Lower lobe of right lung (tissue), 2 donors: ENCODE results near the gene ECPAS. TPM values are rescaled to one million over a fixed set of nuclear protein-coding genes. Genes with fewer than 3 reads are reported as not detected.

Experiments
- ATAC-seq, 2 donors: fragments of 200-7000 bp; cut with Tn5 transposase; one replicate each; pipeline ENCODE4 v1.9.1; 2020 to 2022; ENCODE audit warnings: mild to moderate bottlenecking in 2 of 2, moderate library complexity in 2 of 2
- DNase-seq: peaks from one replicate; pipeline ENCODE4 v3.0.0-alpha.2; 2020
- H3K27ac ChIP-seq: fragments of 200-600 bp; one replicate; pipeline ENCODE4 v1.8.0; 2022
- H3K27me3 ChIP-seq: fragments of 200-600 bp; one replicate; pipeline ENCODE4 v1.8.0; 2022; ENCODE audit warnings: low read depth
- H3K36me3 ChIP-seq: fragments of 200-600 bp; one replicate; pipeline ENCODE4 v1.8.0; 2022; ENCODE audit warnings: mild to moderate bottlenecking
- H3K4me1 ChIP-seq: fragments of 200-600 bp; one replicate; pipeline ENCODE4 v1.8.0; 2022
- H3K4me3 ChIP-seq: fragments of 200-600 bp; one replicate; pipeline ENCODE4 v1.8.0; 2022; ENCODE audit warnings: mild to moderate bottlenecking
- H3K9me3 ChIP-seq: fragments of 200-600 bp; one replicate; pipeline ENCODE4 v1.8.0; 2022
- CTCF ChIP-seq: fragments of 200-600 bp; IDR thresholded peaks from one replicate; pipeline ENCODE4 v1.8.0; 2022; ENCODE audit warnings: antibody characterized with exemption, mild to moderate bottlenecking
- intact Hi-C: fragments of 100-400 bp; cut with DNase I; formaldehyde crosslinking; loops from one replicate; pipeline ENCODE4 v1.11.0; 2022
- total RNA-seq: library from RNA; stranded (reverse); fragmentation: NEBNext Ultra II Directional; extraction: Animal tissue kit (Norgen Biotek cat#: 25700); gene quantifications from one replicate; pipeline ENCODE4 v1.2.1, GENCODE V29; 2021
- donor health status: DM: no; HTN: yes; CAD: no; lungs with severe emphysema.

The ECPAS gene
- total RNA-seq, 1 donor from 2014 or later, result 97.1 TPM

- H3K27me3 ChIP-seq, result no peaks in the 10 kb centered on the region
- no peak overlapping the region for H3K4me3 ChIP-seq
- no peak for TF ChIP-seq CTCF
- H3K36me3 ChIP-seq, result peaks cover 96% of the 10 kb centered on the region
- DNase-seq (no peak), ATAC-seq (no peak)
- no peaks in the 10 kb centered on the region for H3K4me1 ChIP-seq
- no peak overlapping the region for H3K27ac ChIP-seq
- H3K9me3 ChIP-seq, result no peaks in the 10 kb centered on the region
- intact Hi-C loops, result no loop called here
These were observed 103.2 kb downstream of the ECPAS start for GRCh38 chr9:111381006-111381405.

GRCh38 chr9:111375817-111376564, 108.2 kb downstream of the ECPAS start:
- ATAC-seq (no peak), DNase-seq (no peak)
- Histone ChIP-seq H3K9me3 (no peaks in the 10 kb centered on the region), H3K27ac (no peak overlapping the region), H3K36me3 (peaks cover 98% of the 10 kb centered on the region), H3K27me3 (no peaks in the 10 kb centered on the region), H3K4me1 (no peaks in the 10 kb centered on the region), H3K4me3 (no peak overlapping the region)
- intact Hi-C loops, result no loop called here
- TF ChIP-seq CTCF, result no peak

- intact Hi-C loops, result no loop called here
- no peaks in the 10 kb centered on the region for H3K4me1 ChIP-seq
- DNase-seq (no peak), ATAC-seq (no peak)
- no peaks in the 10 kb centered on the region for H3K27me3 ChIP-seq
- H3K27ac ChIP-seq, result no peak overlapping the region
- TF ChIP-seq CTCF, result no peak
- H3K4me3 ChIP-seq, result no peak overlapping the region
- peaks cover 98% of the 10 kb centered on the region for H3K36me3 ChIP-seq
- no peaks in the 10 kb centered on the region for H3K9me3 ChIP-seq
These were observed 109.1 kb downstream of the ECPAS start for GRCh38 chr9:111375062-111375461.

GRCh38 chr9:111372297-111372696, 111.9 kb downstream of the ECPAS start:
- H3K27me3 ChIP-seq, result no peaks in the 10 kb centered on the region
- H3K9me3 ChIP-seq, result no peaks in the 10 kb centered on the region
- no peak overlapping the region for H3K4me3 ChIP-seq
- no peaks in the 10 kb centered on the region for H3K4me1 ChIP-seq
- ATAC-seq, result no peak
- H3K36me3 ChIP-seq, result peaks cover 97% of the 10 kb centered on the region
- intact Hi-C loops, result no loop called here
- no peak for TF ChIP-seq CTCF
- no peak for DNase-seq
- H3K27ac ChIP-seq, result no peak overlapping the region

GRCh38 chr9:111366978-111367377, 117.2 kb downstream of the ECPAS start:
- ATAC-seq, result no peak
- Histone ChIP-seq H3K4me1 (no peaks in the 10 kb centered on the region), H3K27me3 (no peaks in the 10 kb centered on the region), H3K4me3 (no peak overlapping the region), H3K9me3 (no peaks in the 10 kb centered on the region), H3K27ac (no peak overlapping the region), H3K36me3 (peaks cover 99% of the 10 kb centered on the region)
- TF ChIP-seq CTCF, result no peak
- no peak for DNase-seq
- intact Hi-C loops, result loop anchor here (10.0 kb wide), 1 partner anchor 68 kb away; no protein-coding TSS in a partner anchor
